Keratinocyte (primary cell): ENCODE data around the gene GLT1D1. TPM values are rescaled to one million over a fixed set of nuclear protein-coding genes. Genes with fewer than 3 reads are reported as not detected.

Experiments used
- DNase-seq: peaks from one replicate; pipeline ENCODE4 v3.0.0-alpha.2; 2011; ENCODE audit warnings: low read depth, missing footprints, low spot score
- FAIRE-seq: peaks from 2 replicates; lab custom pipeline; 2011; peaks lifted over from hg19 to GRCh38; lab: Jason Lieb, UNC
- H2AFZ ChIP-seq: 2 replicates; pipeline ENCODE4 v1.6.0; 2012; ENCODE audit warnings: low read length, control low read depth, inconsistent platforms; ENCODE audit not compliant: control insufficient read depth
- H3K27ac ChIP-seq: 2 replicates; pipeline ENCODE4 v1.5.1; 2011; ENCODE audit warnings: low read length; ENCODE audit not compliant: control insufficient read depth, insufficient read depth
- H3K27me3 ChIP-seq: 3 replicates; pipeline ENCODE4 v1.6.0; 2011; ENCODE audit warnings: low read length; ENCODE audit not compliant: control insufficient read depth, insufficient read depth; ENCODE audit errors: extremely low read depth
- H3K36me3 ChIP-seq, 2 experiments: 2 replicates in 1 of 2; 3 replicates in 1 of 2; pipeline ENCODE4 v1.5.1; 2011; ENCODE audit warnings: low read length in 2 of 2, mild to moderate bottlenecking in 1 of 2; ENCODE audit not compliant: control insufficient read depth in 2 of 2, insufficient read depth in 2 of 2; ENCODE audit errors: extremely low read depth in 1 of 2
- H3K4me1 ChIP-seq: 3 replicates; pipeline ENCODE4 v1.5.1; 2011; ENCODE audit warnings: low read length; ENCODE audit not compliant: control insufficient read depth, insufficient read depth; ENCODE audit errors: extremely low read depth
- H3K4me2 ChIP-seq: 3 replicates; pipeline ENCODE4 v1.6.0; 2011; ENCODE audit warnings: low read depth, low read length; ENCODE audit not compliant: control insufficient read depth, insufficient read depth; ENCODE audit errors: extremely low read depth
- H3K4me3 ChIP-seq, 3 experiments: fragments of 200-600 bp in 1 of 3; sonication (generic) in 1 of 3; 2 replicates in 2 of 3; 3 replicates in 1 of 3; pipeline ENCODE4 v1.5.1; 2011 to 2016; ENCODE audit warnings: low read length in 3 of 3, mild to moderate bottlenecking in 3 of 3, control low read depth in 2 of 3, inconsistent platforms in 1 of 3, low read depth in 1 of 3, mixed read lengths in 1 of 3, mixed run types in 1 of 3, moderate library complexity in 1 of 3; ENCODE audit not compliant: control insufficient read depth in 2 of 3, insufficient read depth in 2 of 3; ENCODE audit errors: extremely low read depth in 1 of 3
- H3K79me2 ChIP-seq: 2 replicates; pipeline ENCODE4 v1.6.0; 2012; ENCODE audit warnings: low read length; ENCODE audit not compliant: control insufficient read depth, insufficient read depth
- H3K9ac ChIP-seq: 3 replicates; pipeline ENCODE4 v1.6.0; 2011; ENCODE audit warnings: low read length; ENCODE audit not compliant: control insufficient read depth, insufficient read depth; ENCODE audit errors: extremely low read depth
- H3K9me1 ChIP-seq: 3 replicates; pipeline ENCODE4 v1.6.0; 2011; ENCODE audit warnings: low read length; ENCODE audit not compliant: control insufficient read depth, insufficient read depth; ENCODE audit errors: extremely low read depth
- H3K9me3 ChIP-seq: 2 replicates; pipeline ENCODE4 v1.5.1; 2012; ENCODE audit warnings: low read depth, low read length; ENCODE audit not compliant: control insufficient read depth
- H4K20me1 ChIP-seq: 3 replicates; pipeline ENCODE4 v1.6.0; 2011; ENCODE audit warnings: low read length; ENCODE audit not compliant: control insufficient read depth, insufficient read depth; ENCODE audit errors: extremely low read depth
- CTCF ChIP-seq, 3 experiments: IDR thresholded peaks in 1 of 3; conservative IDR thresholded peaks in 1 of 3; optimal IDR thresholded peaks in 1 of 3; 2 replicates in 2 of 3; 3 replicates in 1 of 3; pipeline versions ENCODE3 to v1.5.1; 2011; ENCODE audit warnings: low read length in 3 of 3, mild to moderate bottlenecking in 3 of 3, moderate library complexity in 2 of 3, control low read depth in 1 of 3, inconsistent platforms in 1 of 3; ENCODE audit not compliant: insufficient read depth in 2 of 3; ENCODE audit errors: extremely low read depth in 1 of 3
- EZH2 ChIP-seq: IDR thresholded peaks from one replicate; pipeline ENCODE4 v1.6.1; 2012; ENCODE audit warnings: inconsistent platforms, mild to moderate bottlenecking, low read length, moderate library complexity
- dilution Hi-C: fragments of 300-500 bp; cut with MboI; formaldehyde crosslinking; loops from one replicate; pipeline ENCODE4 v1.7.0; 2020; ENCODE audit warnings: low sequenced_read_pairs; ENCODE audit not compliant: extremely low pct_ligation_motif_present
- polyA plus RNA-seq, 5 experiments: library from polyadenylated mRNA; depleted of rRNA in 3 of 5; stranded (reverse) in 3 of 5; stranded (forward) in 1 of 5; unstranded in 1 of 5; fragments of >200 nt; gene quantifications; 1 replicate in 1 of 5; 2 replicates in 3 of 5; 3 replicates in 1 of 5; pipeline versions ENCODE4 v1.2.1 to v1.2.3, GENCODE V29; 2011 to 2012; ENCODE audit warnings: missing spikeins in 2 of 5, low read depth in 1 of 5, low replicate concordance in 1 of 5

The GLT1D1 gene
- polyA plus RNA-seq, 1 donor (not counting 4 experiments of a cell fraction or from before 2014, with no cell fraction given): not detected

- H3K4me1 ChIP-seq: no peaks in the 10 kb centered on the region
- no peaks in the 10 kb centered on the region for H3K79me2 ChIP-seq
- no peak overlapping the region for H3K27ac ChIP-seq
- DNase-seq (no peak), FAIRE-seq (no peak)
- no peaks in the 10 kb centered on the region for H3K27me3 ChIP-seq
- dilution Hi-C loops: no loop called here
- H3K9ac ChIP-seq: no peak overlapping the region
- H4K20me1 ChIP-seq: no peaks in the 10 kb centered on the region
- H3K4me3 ChIP-seq: no peak overlapping the region
- no peak overlapping the region for H3K4me2 ChIP-seq
- H2AFZ ChIP-seq: no peak overlapping the region
- peaks cover 2% of the 10 kb centered on the region for H3K9me3 ChIP-seq
- no peak for TF ChIP-seq CTCF (optimal IDR thresholded peaks at IDR 0.05 in 1 of 3, IDR thresholded peaks at IDR 0.05 in 1 of 3, conservative IDR thresholded peaks at IDR 0.05 in 1 of 3; ENCODE audit: extremely low read depth in 1 of 3, insufficient read depth in 2 of 3, low read length in 3 of 3)
- H3K9me1 ChIP-seq: no peaks in the 10 kb centered on the region
- H3K36me3 ChIP-seq: no peaks in the 10 kb centered on the region
Observed at GRCh38 chr12:128968668-128969067, 115.4 kb downstream of the GLT1D1 start.

- H3K4me1 ChIP-seq: no peaks in the 10 kb centered on the region
- no peak overlapping the region for H3K27ac ChIP-seq
- dilution Hi-C loops: no loop called here
- H4K20me1 ChIP-seq: no peaks in the 10 kb centered on the region
- no peaks in the 10 kb centered on the region for H3K9me1 ChIP-seq
- no peak overlapping the region for H2AFZ ChIP-seq
- no peak overlapping the region for H3K4me3 ChIP-seq
- TF ChIP-seq CTCF (optimal IDR thresholded peaks at IDR 0.05 in 1 of 3, IDR thresholded peaks at IDR 0.05 in 1 of 3, conservative IDR thresholded peaks at IDR 0.05 in 1 of 3; ENCODE audit: extremely low read depth in 1 of 3, insufficient read depth in 2 of 3, low read length in 3 of 3): peak in 2 of 3 experiments; percentile 48 to 64
- no peak for TF ChIP-seq EZH2
- FAIRE-seq (no peak), DNase-seq (no peak)
- H3K79me2 ChIP-seq: no peaks in the 10 kb centered on the region
- H3K36me3 ChIP-seq: no peaks in the 10 kb centered on the region
- H3K27me3 ChIP-seq: no peaks in the 10 kb centered on the region
- no peak overlapping the region for H3K9ac ChIP-seq
- no peaks in the 10 kb centered on the region for H3K9me3 ChIP-seq
- no peak overlapping the region for H3K4me2 ChIP-seq
Observed at GRCh38 chr12:128969480-128970055, 116.3 kb downstream of the GLT1D1 start.
